K562 (cell line): ENCODE measurements around the gene GRIA4. TPM values are rescaled to one million over a fixed set of nuclear protein-coding genes. Genes with fewer than 3 reads are reported as not detected.

Experiments used
- ATAC-seq: fragments of 200-7000 bp; cut with Tn5 transposase; 3 replicates; pipeline ENCODE4 v1.9.1; 2020; ENCODE audit warnings: moderate library complexity
- BruUV-seq: library from RNA; stranded (reverse); fragments of 400-500 nt; replicated peaks from 2 replicates; lab custom pipeline; 2021; lab: Mats Ljungman, UMichigan
- CTCF ChIA-PET: fragments of 300-600 bp; formaldehyde crosslinking; extraction: SDS; loops from one replicate; lab custom pipeline; 2021; ENCODE audit warnings: low intra/inter-chr PET ratio; lab: Yijun Ruan, JAX
- POLR2A ChIA-PET: fragments of 300-600, 350-650 bp; sonication (Branson Sonifier 250); formaldehyde crosslinking; extraction: SDS; loops from one replicate; lab custom pipeline; 2021; ENCODE audit warnings: antibody characterized with exemption, inconsistent platforms; lab: Yijun Ruan, JAX
- DNase-seq, 4 experiments: peaks; one replicate each; pipeline versions ENCODE4 v3.0.0 to v3.0.0-alpha.2; 2011 to 2018; ENCODE audit warnings: low spot score in 3 of 4, mixed read lengths in 3 of 4; ENCODE audit errors: extremely low read depth in 1 of 4
- FAIRE-seq: peaks from 2 replicates; lab custom pipeline; 2011; peaks lifted over from hg19 to GRCh38; lab: Jason Lieb, UNC
- H2AFZ ChIP-seq: 2 replicates; pipeline ENCODE4 v1.6.0; 2011; ENCODE audit warnings: low read depth, low read length, control low read depth, inconsistent platforms
- H3K27ac ChIP-seq: fragments of 200-600 bp; 3 replicates; pipeline ENCODE4 v1.8.0; 2011; ENCODE audit warnings: low read depth, mild to moderate bottlenecking, control low read depth, inconsistent platforms, low read length, moderate library complexity, mixed read lengths; ENCODE audit errors: extremely low read depth
- H3K27me3 ChIP-seq, 2 experiments: fragments of 300-600 bp in 1 of 2; 2 replicates in 1 of 2; 3 replicates in 1 of 2; pipeline versions ENCODE4 v1.6.0 to v1.8.0; 2011; ENCODE audit warnings: inconsistent platforms in 2 of 2, low read length in 2 of 2, mild to moderate bottlenecking in 1 of 2, mixed read lengths in 1 of 2, moderate library complexity in 1 of 2; ENCODE audit not compliant: control insufficient read depth in 2 of 2, insufficient read depth in 2 of 2
- H3K36me3 ChIP-seq: fragments of 300-600 bp; 3 replicates; pipeline ENCODE4 v1.8.0; 2011; ENCODE audit warnings: mild to moderate bottlenecking, low read length, inconsistent platforms; ENCODE audit not compliant: control insufficient read depth, insufficient read depth
- H3K4me1 ChIP-seq, 2 experiments: fragments of 200-600 bp in 1 of 2; replicated peaks in 1 of 2; 2 replicates in 1 of 2; 3 replicates in 1 of 2; pipeline versions ENCODE4 v1.5.1 to v1.8.0; 2011; ENCODE audit warnings: inconsistent platforms in 2 of 2, low read length in 2 of 2, mild to moderate bottlenecking in 1 of 2, mixed read lengths in 1 of 2, moderate library complexity in 1 of 2; ENCODE audit not compliant: control insufficient read depth in 2 of 2, insufficient read depth in 2 of 2
- H3K4me2 ChIP-seq: 2 replicates; pipeline ENCODE4 v1.6.1; 2011; ENCODE audit warnings: low read length, control low read depth, inconsistent platforms, mixed read lengths; ENCODE audit not compliant: insufficient read depth
- H3K4me3 ChIP-seq: fragments of 200-600 bp; sonication (generic), shearing (Covaris generic); 2 replicates; pipeline ENCODE4 v1.5.1; 2016; ENCODE audit warnings: control low read depth, inconsistent platforms
- H3K79me2 ChIP-seq: fragments of 200-600 bp; 3 replicates; pipeline ENCODE4 v1.8.0; 2011; ENCODE audit warnings: low read length, inconsistent platforms; ENCODE audit not compliant: control insufficient read depth, insufficient read depth
- H3K9ac ChIP-seq, 2 experiments: 2 replicates each; pipeline versions ENCODE4 v1.6.0 to v1.6.1; 2011; ENCODE audit warnings: low read depth in 2 of 2, low read length in 2 of 2, control low read depth in 1 of 2, inconsistent platforms in 1 of 2, mild to moderate bottlenecking in 1 of 2, mixed read lengths in 1 of 2; ENCODE audit not compliant: insufficient read depth in 1 of 2
- H3K9me1 ChIP-seq: one replicate; pipeline ENCODE4 v1.6.0; 2011; ENCODE audit warnings: inconsistent platforms, mild to moderate bottlenecking, low read length, moderate library complexity; ENCODE audit not compliant: control insufficient read depth, insufficient read depth
- H3K9me3 ChIP-seq: replicated peaks from 2 replicates; pipeline ENCODE4 v1.5.1; 2011; ENCODE audit warnings: low read depth, low read length, inconsistent platforms; ENCODE audit not compliant: control insufficient read depth, insufficient read depth
- H4K20me1 ChIP-seq: replicated peaks from 2 replicates; pipeline ENCODE4 v1.6.1; 2011; ENCODE audit warnings: low read length, inconsistent platforms, mixed read lengths; ENCODE audit not compliant: control insufficient read depth, insufficient read depth
- EP300 ChIP-seq: IDR thresholded peaks from 2 replicates; pipeline ENCODE4 v1.6.1; 2012; ENCODE audit warnings: low read length, improper control_type of control experiment
- GABPA ChIP-seq: fragments of 200-800 bp; sonication (Bioruptor generic); conservative IDR thresholded peaks from 2 replicates; pipeline ENCODE4 v1.6.1; 2016; ENCODE audit warnings: low read depth, missing genetic modification characterization, missing compliant biosample characterization
- KAT7 ChIP-seq: sonication (generic); formaldehyde crosslinking; IDR thresholded peaks from 2 replicates; pipeline ENCODE4 v1.8.0; 2022; ENCODE audit warnings: missing genetic modification reagents, mild to moderate bottlenecking, borderline replicate concordance
- MEF2A ChIP-seq: IDR thresholded peaks from 2 replicates; pipeline ENCODE4 v1.6.1; 2011; ENCODE audit warnings: low read depth, mild to moderate bottlenecking, low read length, moderate library complexity; ENCODE audit not compliant: control insufficient read depth
- TCF3 ChIP-seq: sonication (generic); formaldehyde crosslinking; IDR thresholded peaks from 2 replicates; pipeline ENCODE4 v1.4.0; 2020; ENCODE audit warnings: mild to moderate bottlenecking, missing genetic modification reagents
- ZNF347 ChIP-seq: fragments of 450-650 bp; formaldehyde crosslinking; IDR thresholded peaks from 2 replicates; pipeline ENCODE4 v1.4.0; 2020; ENCODE audit warnings: low read depth, mild to moderate bottlenecking, moderate library complexity
- ZNF584 ChIP-seq: fragments of 200-800 bp; sonication (Bioruptor generic); IDR thresholded peaks from 2 replicates; pipeline ENCODE4 v1.6.1; 2016; ENCODE audit warnings: low read depth, mild to moderate bottlenecking, missing genetic modification characterization, missing compliant biosample characterization
- ZNF740 ChIP-seq, 3 experiments: fragments of 200-800 bp in 1 of 3; sonication (Bioruptor generic) in 1 of 3; sonication (generic) in 1 of 3; formaldehyde crosslinking in 1 of 3; IDR thresholded peaks; 2 replicates each; pipeline versions ENCODE4 v1.6.1 to v1.8.0; 2016 to 2022; ENCODE audit warnings: mild to moderate bottlenecking in 2 of 3, missing compliant biosample characterization in 2 of 3, missing genetic modification characterization in 2 of 3, missing genetic modification reagents in 1 of 3
- ZNF76 ChIP-seq: fragments of 250-450 bp; sonication (Bioruptor Pico); IDR thresholded peaks from 2 replicates; pipeline ENCODE4 v1.4.0; 2020; ENCODE audit warnings: mild to moderate bottlenecking, moderate library complexity, borderline replicate concordance
- whole genome bisulfite sequencing: fragments of 100-300 bp; shearing (Covaris generic); methylation state at CpG from one replicate; pipeline ENCODE4 v1.1.6; 2016; ENCODE audit warnings: low coverage, mixed read lengths; ENCODE audit not compliant: insufficient coverage; ENCODE audit errors: missing lambda C conversion rate; 5-methylcytosine and 5-hydroxymethylcytosine counted together
- in situ Hi-C: fragments of 300-500 bp; cut with MboI; formaldehyde crosslinking; loops from 4 replicates; pipeline ENCODE4 v1.15.0; 2018; ENCODE audit warnings: inconsistent platforms, mixed read lengths
- intact Hi-C: fragments of 100-400 bp; cut with micrococcal nuclease; formaldehyde crosslinking; loops from 2 replicates; pipeline ENCODE4 v1.14.2; 2022
- polyA plus RNA-seq, 8 experiments: library from polyadenylated mRNA; depleted of rRNA in 4 of 8; stranded (reverse) in 5 of 8; unstranded in 3 of 8; fragments of >200 nt; fragmentation: Nextera tagmentation in 2 of 8; fragmentation: Illumina TruSeq in 1 of 8; extraction: Ambion mirVana in 2 of 8; extraction: Trizol in 1 of 8; gene quantifications; 2 replicates each; pipeline versions ENCODE4 v1.2.1 to v1.2.3, GENCODE V29; 2011 to 2014; ENCODE audit warnings: inconsistent platforms in 1 of 8, missing spikeins in 1 of 8
- total RNA-seq, 7 experiments: library from RNA; depleted of rRNA in 6 of 7; stranded (reverse); fragments of >200 nt in 6 of 7; fragmentation: Illumina TruSeq in 2 of 7; extraction: Trizol in 2 of 7; gene quantifications; 2 replicates each; pipeline versions ENCODE4 v1.2.1 to v1.2.3, GENCODE V29; 2011 to 2021; ENCODE audit warnings: low replicate concordance in 1 of 7

GRIA4 gene
- total and polyA plus RNA-seq, 9 of the 15 experiments (the other 6 are each of a cell fraction or from before 2014, with no cell fraction given) = not detected

- TF ChIP-seq ZNF76 (CRISPR knock-in tag) (no peak), ZNF584 (no peak), ZNF740 (CRISPR knock-in tag; IDR thresholded peaks at IDR 0.05) (no peak), ZNF740 (tag; IDR thresholded peaks at IDR 0.05) (no peak), KAT7 (no peak), GABPA (no peak), EP300 (no peak)
These were observed 122.7 kb downstream of the GRIA4 start (continued) for GRCh38 chr11:105732611-105733010.

GRCh38 chr11:105734426-105734825, 124.6 kb downstream of the GRIA4 start:
- Histone ChIP-seq H3K27me3 (no peaks in the 10 kb centered on the region), H3K79me2 (no peaks in the 10 kb centered on the region), H3K9ac (no peak overlapping the region), H2AFZ (no peak overlapping the region), H3K27ac (no peak overlapping the region), H3K4me2 (no peak overlapping the region), H3K4me3 (no peak overlapping the region), H3K9me3 (0 out of 2 replicates have a peak, but pooled peaks cover 1% of the 10 kb centered on the region), H3K4me1 (no peaks in the 10 kb centered on the region), H4K20me1 (no peaks in the 10 kb centered on the region), H3K36me3 (no peaks in the 10 kb centered on the region), H3K9me1 (no peaks in the 10 kb centered on the region)
- DNase-seq = no peak
- ChIA-PET CTCF (no interaction called here), POLR2A (no interaction called here)
- in situ Hi-C loops = no loop called here
- no peak for ATAC-seq
- TF ChIP-seq ZNF347 (CRISPR knock-in tag) (no peak), TCF3 (CRISPR knock-in tag) (no peak), MEF2A (no peak)
- intact Hi-C loops = no loop called here
- BruUV-seq = no TSS peak
- FAIRE-seq = no peak
- WGBS = 0% methylated on average over 1 of the region's 1 CpG
